B cell (primary cell): Measurements from ENCODE around the gene SCN2B. TPM values are rescaled to one million over a fixed set of nuclear protein-coding genes. Genes with fewer than 3 reads are reported as not detected.

Experiments used
- ATAC-seq: fragments of 200-7000 bp; cut with Tn5 transposase; one replicate; pipeline ENCODE4 v1.10.0; 2021; ENCODE audit warnings: low read depth, mild to moderate bottlenecking, moderate number of reproducible peaks, moderate library complexity
- CTCF ChIA-PET: fragments of 350-600 bp; sonication (Branson Sonifier 250); formaldehyde crosslinking; loops from one replicate; lab custom pipeline; 2021; ENCODE audit warnings: antibody characterized with exemption, inconsistent platforms; lab: Charles Lee
- POLR2A ChIA-PET: fragments of 350-600 bp; sonication (Branson Sonifier 250); formaldehyde crosslinking; loops from one replicate; lab custom pipeline; 2021; ENCODE audit warnings: antibody characterized with exemption; lab: Charles Lee
- DNase-seq: peaks from one replicate; pipeline ENCODE4 v3.0.0; 2013
- H2AFZ ChIP-seq: 2 replicates; pipeline ENCODE4 v1.6.1; 2012; ENCODE audit warnings: mild to moderate bottlenecking, low read depth, low read length; ENCODE audit not compliant: insufficient read depth, poor library complexity, severe bottlenecking
- H3K27ac ChIP-seq, 2 donors: 1 replicate in 1 of 2; 2 replicates in 1 of 2; pipeline ENCODE4 v1.5.1; 2012 to 2013; ENCODE audit warnings: low read length in 2 of 2, mild to moderate bottlenecking in 2 of 2, moderate library complexity in 1 of 2
- H3K27me3 ChIP-seq, 4 experiments: fragments of 200-600 bp in 1 of 4; sonication (generic) in 1 of 4; replicated peaks in 1 of 4; 1 replicate in 2 of 4; 2 replicates in 2 of 4; pipeline versions ENCODE4 v1.6.1 to v1.7.0; 2013 to 2016; ENCODE audit warnings: low read length in 3 of 4, mild to moderate bottlenecking in 2 of 4, mixed read lengths in 1 of 4, moderate library complexity in 1 of 4; ENCODE audit not compliant: insufficient read depth in 4 of 4, control insufficient read depth in 3 of 4; ENCODE audit errors: control extremely low read depth in 1 of 4
- H3K36me3 ChIP-seq, 2 experiments: replicated peaks in 1 of 2; 1 replicate in 1 of 2; 2 replicates in 1 of 2; pipeline versions ENCODE4 v1.6.1 to v1.7.1; 2013; ENCODE audit warnings: low read length in 1 of 2; ENCODE audit not compliant: insufficient read depth in 2 of 2, control insufficient read depth in 1 of 2; ENCODE audit errors: control extremely low read depth in 1 of 2, extremely low read depth in 1 of 2
- H3K4me1 ChIP-seq, 2 donors: fragments of 200-600 bp in 1 of 2; sonication (generic) in 1 of 2; 1 replicate in 1 of 2; 2 replicates in 1 of 2; pipeline versions ENCODE4 v1.5.1 to v1.6.1; 2013 to 2017; ENCODE audit warnings: low read length in 2 of 2; ENCODE audit not compliant: control insufficient read depth in 2 of 2, insufficient read depth in 2 of 2
- H3K4me2 ChIP-seq: replicated peaks from 2 replicates; pipeline ENCODE3; 2012; ENCODE audit warnings: mild to moderate bottlenecking, low read depth, low read length; ENCODE audit not compliant: poor library complexity, severe bottlenecking
- H3K4me3 ChIP-seq, 5 experiments: fragments of 200-600 bp in 1 of 5; sonication (generic) in 1 of 5; 1 replicate in 3 of 5; 2 replicates in 2 of 5; pipeline versions ENCODE4 v1.5.1 to v1.7.0; 2011 to 2016; ENCODE audit warnings: low read length in 4 of 5, mild to moderate bottlenecking in 4 of 5, low read depth in 2 of 5, control low read depth in 1 of 5, moderate library complexity in 1 of 5; ENCODE audit not compliant: insufficient read depth in 1 of 5; ENCODE audit errors: control extremely low read depth in 1 of 5, extremely low read depth in 1 of 5
- H3K79me2 ChIP-seq: fragments of 200-600 bp; sonication (generic); one replicate; pipeline ENCODE4 v1.6.0; 2016; ENCODE audit warnings: low read length; ENCODE audit not compliant: control insufficient read depth, insufficient read depth
- H3K9ac ChIP-seq: fragments of 200-600 bp; sonication (generic); 2 replicates; pipeline ENCODE4 v1.6.1; 2017; ENCODE audit warnings: mild to moderate bottlenecking, low read length, moderate library complexity
- H3K9me3 ChIP-seq, 3 donors: one replicate each; pipeline versions ENCODE4 v1.6.1 to v1.7.1; 2013; ENCODE audit warnings: low read length in 2 of 3; ENCODE audit not compliant: control insufficient read depth in 2 of 3, insufficient read depth in 1 of 3; ENCODE audit errors: control extremely low read depth in 1 of 3
- H4K20me1 ChIP-seq: 2 replicates; pipeline ENCODE4 v1.6.0; 2012; ENCODE audit warnings: mild to moderate bottlenecking, low read length; ENCODE audit not compliant: insufficient read depth, control insufficient read depth, poor library complexity, severe bottlenecking
- H3K27ac Mint-ChIP-seq: one replicate; pipeline ENCODE4 v1.8.0; 2021; ENCODE audit warnings: mixed read lengths
- H3K27me3 Mint-ChIP-seq: one replicate; pipeline ENCODE4 v1.8.0; 2021; ENCODE audit warnings: mixed read lengths
- H3K4me1 Mint-ChIP-seq: one replicate; pipeline ENCODE4 v1.8.0; 2021; ENCODE audit warnings: mixed read lengths
- H3K4me3 Mint-ChIP-seq: one replicate; pipeline ENCODE4 v1.8.0; 2021; ENCODE audit warnings: mixed read lengths
- H3K9me3 Mint-ChIP-seq: one replicate; pipeline ENCODE4 v1.8.0; 2022; ENCODE audit warnings: mixed read lengths; ENCODE audit not compliant: insufficient read depth
- CTCF ChIP-seq: fragments of 200-600 bp; IDR thresholded peaks from one replicate; pipeline ENCODE4 v1.8.0; 2022; ENCODE audit warnings: antibody characterized with exemption, mild to moderate bottlenecking
- EZH2 ChIP-seq: IDR thresholded peaks from 2 replicates; pipeline ENCODE4 v1.6.1; 2012; ENCODE audit warnings: borderline replicate concordance, low read depth, mild to moderate bottlenecking, moderate library complexity, low read length; ENCODE audit not compliant: insufficient read depth, poor library complexity, severe bottlenecking
- WGBS: methylation state at CpG from one replicate; pipeline ENCODE4 v1.1.5; 2013; ENCODE audit warnings: missing lambda C conversion rate; ENCODE audit not compliant: insufficient coverage; 5-methylcytosine and 5-hydroxymethylcytosine counted together
- intact Hi-C: fragments of 100-400 bp; cut with micrococcal nuclease; formaldehyde crosslinking; loops from one replicate; pipeline ENCODE4 v1.10.0; 2022
- polyA plus RNA-seq: library from polyadenylated mRNA; depleted of rRNA; stranded (reverse); fragments of >200 nt; gene quantifications from 2 replicates; pipeline ENCODE4 v1.2.3, GENCODE V29; 2012
- total RNA-seq, 2 donors: library from RNA; stranded (reverse); fragments of 120-200 nt in 1 of 2; gene quantifications; 1 replicate in 1 of 2; 2 replicates in 1 of 2; pipeline versions ENCODE4 v1.2.3 to v1.2.4, GENCODE V29; 2013 to 2022

The SCN2B gene
- total and polyA plus RNA-seq, 2 donors (not counting 1 experiment from before 2014, with no cell fraction given) = not detected

GRCh38 chr11:118170882-118171268 lies 5.6 kb downstream of the SCN2B start:
- Histone ChIP-seq H3K4me1 (peaks cover 0 to 5% of the 10 kb centered on the region in 2 donors), H3K9ac (no peak overlapping the region), H3K4me2 (no peak overlapping the region), H3K79me2 (no peaks in the 10 kb centered on the region), H3K9me3 (no peaks in the 10 kb centered on the region), H3K27ac (no peak overlapping the region), H3K4me3 (no peak overlapping the region), H4K20me1 (no peaks in the 10 kb centered on the region), H3K27me3 (peaks cover 0 to 13% (median 1%) of the 10 kb centered on the region in 4 experiments), H2AFZ (no peak overlapping the region), H3K36me3 (no peaks in the 10 kb centered on the region)
- intact Hi-C loops = loop anchor here (1.0 kb wide), 2 partner anchors 26 to 327 kb away; no protein-coding TSS in a partner anchor
- 90% methylated on average over 6 of the region's 8 CpGs for WGBS
- CTCF ChIA-PET = interaction anchor here (0.7 to 8.8 kb wide), 27 partner anchors 8 to 745 kb away, joined by 3 to 96 read pairs (median 5); partner anchors contain the start of genes MPZL2 and MPZL3
- POLR2A ChIA-PET = no interaction called here
- no peak for ATAC-seq
- H3K4me3 Mint-ChIP-seq = no peak overlapping the region
- no peak for DNase-seq
- H3K27me3 Mint-ChIP-seq = peaks cover 43% of the 10 kb centered on the region
- no peak overlapping the region for H3K27ac Mint-ChIP-seq
- peaks cover 3% of the 10 kb centered on the region for H3K4me1 Mint-ChIP-seq
- TF ChIP-seq EZH2 (no peak), CTCF (no peak)
- no peaks in the 10 kb centered on the region for H3K9me3 Mint-ChIP-seq

GRCh38 chr11:118170231-118170630 lies 6.2 kb downstream of the SCN2B start:
- TF ChIP-seq CTCF (no peak), EZH2 (no peak)
- POLR2A ChIA-PET = no interaction called here
- Histone ChIP-seq H3K36me3 (no peaks in the 10 kb centered on the region), H3K9me3 (no peaks in the 10 kb centered on the region), H3K27ac (no peak overlapping the region), H3K27me3 (peaks cover 0 to 10% (median 1%) of the 10 kb centered on the region in 4 experiments), H3K4me2 (no peak overlapping the region), H3K4me3 (no peak overlapping the region), H3K9ac (no peak overlapping the region), H2AFZ (no peak overlapping the region), H3K4me1 (peaks cover 0 to 5% of the 10 kb centered on the region in 2 donors), H3K79me2 (no peaks in the 10 kb centered on the region), H4K20me1 (no peaks in the 10 kb centered on the region)
- CTCF ChIA-PET = interaction anchor here (0.8 to 8.8 kb wide), 12 partner anchors 10 to 745 kb away, joined by 3 to 96 read pairs (median 7); no protein-coding TSS in a partner anchor
- intact Hi-C loops = no loop called here
- DNase-seq = no peak
- H3K27me3 Mint-ChIP-seq = peaks cover 39% of the 10 kb centered on the region
- no peak overlapping the region for H3K4me3 Mint-ChIP-seq
- no peak overlapping the region for H3K27ac Mint-ChIP-seq
- peaks cover 3% of the 10 kb centered on the region for H3K4me1 Mint-ChIP-seq
- no peak for ATAC-seq
- 89% methylated on average over 9 of the region's 9 CpGs for WGBS
- no peaks in the 10 kb centered on the region for H3K9me3 Mint-ChIP-seq
